Mesodermal cell (in vitro differentiated cells): ENCODE data around the gene ARHGAP18.

ENCODE experiments used
- H3K27ac ChIP-seq: 2 replicates; pipeline ENCODE4 v1.7.0; 2013; ENCODE audit warnings: mild to moderate bottlenecking, low read depth, low read length, moderate library complexity; ENCODE audit not compliant: severe bottlenecking
- H3K36me3 ChIP-seq: 2 replicates; pipeline ENCODE4 v1.7.1; 2013; ENCODE audit warnings: mild to moderate bottlenecking, low read length, moderate library complexity; ENCODE audit not compliant: control insufficient read depth, insufficient read depth
- H3K4me1 ChIP-seq: one replicate; pipeline ENCODE4 v1.7.1; 2013; ENCODE audit warnings: mild to moderate bottlenecking, low read length; ENCODE audit not compliant: insufficient read depth, control insufficient read depth, poor library complexity, severe bottlenecking
- H3K4me3 ChIP-seq: 2 replicates; pipeline ENCODE4 v1.7.0; 2013; ENCODE audit warnings: low read length, control low read depth, mild to moderate bottlenecking; ENCODE audit not compliant: insufficient read depth, poor library complexity, severe bottlenecking; ENCODE audit errors: extremely low read depth
- H3K9me3 ChIP-seq: 2 replicates; pipeline ENCODE4 v1.7.1; 2013; ENCODE audit warnings: mild to moderate bottlenecking, low read length, moderate library complexity; ENCODE audit not compliant: control insufficient read depth
- WGBS, 2 experiments: methylation state at CpG; one replicate each; pipeline ENCODE4 v1.1.5; 2013; ENCODE audit warnings: missing lambda C conversion rate in 2 of 2; ENCODE audit not compliant: insufficient coverage in 2 of 2; 5-methylcytosine and 5-hydroxymethylcytosine counted together

Gene ARHGAP18

DNA sequence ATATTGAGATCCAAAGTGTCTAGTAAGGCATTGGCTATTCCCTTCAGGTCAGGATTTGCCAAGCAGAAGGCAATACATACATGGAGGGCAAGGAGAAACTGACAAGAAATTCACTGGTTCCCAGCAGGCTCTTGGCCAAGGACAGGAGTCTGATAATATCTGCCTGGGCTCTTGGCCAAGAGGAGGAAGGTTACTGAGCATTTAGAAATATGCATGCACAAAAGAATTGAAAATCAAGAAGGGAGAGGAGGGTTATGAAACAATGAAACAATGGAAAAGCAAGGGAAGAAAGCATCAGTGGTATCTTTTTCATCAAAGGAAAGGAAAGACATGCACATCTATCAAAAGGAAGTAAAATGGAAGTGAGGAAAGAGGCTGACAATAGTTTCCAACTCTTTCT, 42.4 kb downstream of the ARHGAP18 start:
- Histone ChIP-seq H3K9me3 (no peaks in the 10 kb centered on the region), H3K27ac (no peak overlapping the region), H3K4me3 (no peak overlapping the region), H3K36me3 (no peaks in the 10 kb centered on the region), H3K4me1 (peaks cover 20% of the 10 kb centered on the region)

DNA sequence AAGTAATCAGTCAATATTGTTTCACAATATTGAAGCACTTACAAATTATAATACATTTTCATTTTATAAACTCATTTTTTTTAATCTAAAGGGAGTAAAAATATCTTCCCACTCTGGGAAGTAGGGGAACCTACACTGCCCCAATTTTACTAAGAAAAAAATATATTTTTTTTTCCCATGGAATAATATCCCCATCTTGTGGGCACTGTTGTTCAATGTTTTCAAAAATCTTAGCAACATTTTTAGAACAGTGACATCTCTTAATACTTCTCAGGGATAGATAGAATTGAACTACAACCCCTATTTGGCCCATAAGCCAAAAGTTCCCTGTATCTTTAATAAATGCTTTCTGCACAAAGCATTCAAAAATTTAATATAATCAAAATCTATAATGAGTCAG, 42.9 kb downstream of the ARHGAP18 start:
- H3K4me3 ChIP-seq = no peak overlapping the region
- no peak overlapping the region for H3K27ac ChIP-seq
- no peaks in the 10 kb centered on the region for H3K9me3 ChIP-seq
- no peaks in the 10 kb centered on the region for H3K36me3 ChIP-seq
- H3K4me1 ChIP-seq = peaks cover 19% of the 10 kb centered on the region

DNA sequence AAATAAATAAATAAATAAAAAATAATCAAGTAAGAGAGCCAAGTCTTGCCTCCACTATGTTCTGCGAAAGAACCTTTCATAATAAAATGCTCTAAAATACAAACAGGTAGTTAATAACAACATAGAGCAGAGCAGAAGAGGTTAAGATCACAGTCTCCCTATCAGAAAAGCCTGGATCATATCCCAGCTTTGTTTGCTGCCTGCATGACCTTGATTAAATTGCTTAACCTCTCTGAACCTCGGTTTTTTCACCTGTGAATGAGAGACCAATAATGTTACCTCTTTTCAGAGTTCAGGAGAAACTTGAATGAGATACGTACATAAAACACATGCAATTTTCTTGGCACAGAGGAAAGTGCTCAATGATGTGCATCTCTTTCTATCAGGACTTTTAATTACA, 44.4 kb downstream of the ARHGAP18 start:
- 87 to 100% methylated on average over 1 to 3 of the region's 3 CpGs for WGBS, 2 experiments
- H3K27ac ChIP-seq = no peak overlapping the region

DNA sequence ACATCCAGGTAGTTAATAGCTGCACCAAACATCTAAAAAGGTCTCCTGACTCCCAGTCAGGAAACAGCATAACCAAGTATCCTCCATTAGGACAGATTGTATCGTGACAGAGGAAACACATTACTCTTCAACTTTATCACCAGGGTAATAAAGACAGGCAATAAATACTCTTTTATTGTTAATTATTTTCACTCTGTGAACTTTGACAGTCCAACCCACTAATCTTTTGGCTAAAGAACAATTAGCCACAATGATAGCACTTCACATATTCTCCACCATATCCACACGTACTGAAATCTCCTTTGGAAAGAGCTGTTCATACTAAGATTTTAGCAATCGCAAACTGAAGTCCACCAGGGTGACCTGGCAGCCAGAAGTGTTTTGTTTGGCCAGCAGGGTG, 46.4 kb downstream of the ARHGAP18 start:
- 83 to 100% methylated on average over 1 of the region's 3 CpGs for WGBS, 2 experiments
- Histone ChIP-seq H3K4me1 (peaks cover 15% of the 10 kb centered on the region), H3K27ac (no peak overlapping the region), H3K4me3 (no peak overlapping the region), H3K9me3 (no peaks in the 10 kb centered on the region), H3K36me3 (no peaks in the 10 kb centered on the region)

More for the DNA sequence above, 44.4 kb downstream of the ARHGAP18 start:
- Histone ChIP-seq H3K4me1 (peaks cover 15% of the 10 kb centered on the region), H3K9me3 (no peaks in the 10 kb centered on the region), H3K36me3 (no peaks in the 10 kb centered on the region), H3K4me3 (no peak overlapping the region)

DNA sequence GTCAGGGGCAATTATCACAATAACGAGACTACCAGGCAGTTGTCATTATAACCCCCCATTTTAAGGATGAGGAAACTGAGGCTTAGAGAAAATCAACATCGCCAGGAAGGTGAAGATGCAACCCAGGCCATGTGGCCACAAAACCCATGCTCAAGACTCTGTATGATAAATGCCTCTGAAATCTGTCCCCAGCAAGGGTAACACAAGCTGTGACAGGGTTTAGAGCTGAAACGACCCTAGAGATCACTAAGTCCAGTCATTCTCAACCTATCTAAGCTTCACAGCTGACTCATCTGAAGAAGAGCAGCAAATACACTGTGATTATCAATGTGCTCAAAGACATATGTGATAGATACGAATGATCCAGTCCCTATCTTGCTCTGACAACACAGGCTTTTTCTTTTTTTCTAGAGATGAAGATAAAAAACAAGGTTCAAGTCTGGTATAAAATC, 47.0 kb downstream of the ARHGAP18 start:
- Histone ChIP-seq H3K36me3 (no peaks in the 10 kb centered on the region), H3K27ac (no peak overlapping the region), H3K9me3 (no peaks in the 10 kb centered on the region), H3K4me3 (no peak overlapping the region), H3K4me1 (peaks cover 15% of the 10 kb centered on the region)
- WGBS, 2 experiments = 79 to 100% methylated on average over 2 to 3 of the region's 4 CpGs

DNA sequence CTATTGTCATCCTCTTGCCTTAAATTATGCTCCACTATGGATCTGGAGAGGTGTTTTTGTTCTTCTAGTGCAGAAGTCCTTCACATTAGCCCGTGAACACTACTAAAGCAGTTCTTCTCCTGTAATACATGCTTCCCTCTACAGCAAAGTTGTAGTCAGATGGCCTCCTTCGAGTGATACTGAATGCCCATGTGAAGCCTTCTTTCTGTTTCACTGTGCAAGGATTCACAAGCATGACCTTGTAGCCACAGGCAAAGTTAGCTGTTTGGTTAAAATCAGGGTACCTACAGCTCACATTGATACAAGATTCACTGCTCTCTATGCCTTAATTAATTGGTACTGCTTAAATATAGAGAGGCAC, 47.6 kb downstream of the ARHGAP18 start:
- WGBS, 2 experiments = 86 to 100% methylated on average over 2 of the region's 2 CpGs
- no peaks in the 10 kb centered on the region for H3K36me3 ChIP-seq

DNA sequence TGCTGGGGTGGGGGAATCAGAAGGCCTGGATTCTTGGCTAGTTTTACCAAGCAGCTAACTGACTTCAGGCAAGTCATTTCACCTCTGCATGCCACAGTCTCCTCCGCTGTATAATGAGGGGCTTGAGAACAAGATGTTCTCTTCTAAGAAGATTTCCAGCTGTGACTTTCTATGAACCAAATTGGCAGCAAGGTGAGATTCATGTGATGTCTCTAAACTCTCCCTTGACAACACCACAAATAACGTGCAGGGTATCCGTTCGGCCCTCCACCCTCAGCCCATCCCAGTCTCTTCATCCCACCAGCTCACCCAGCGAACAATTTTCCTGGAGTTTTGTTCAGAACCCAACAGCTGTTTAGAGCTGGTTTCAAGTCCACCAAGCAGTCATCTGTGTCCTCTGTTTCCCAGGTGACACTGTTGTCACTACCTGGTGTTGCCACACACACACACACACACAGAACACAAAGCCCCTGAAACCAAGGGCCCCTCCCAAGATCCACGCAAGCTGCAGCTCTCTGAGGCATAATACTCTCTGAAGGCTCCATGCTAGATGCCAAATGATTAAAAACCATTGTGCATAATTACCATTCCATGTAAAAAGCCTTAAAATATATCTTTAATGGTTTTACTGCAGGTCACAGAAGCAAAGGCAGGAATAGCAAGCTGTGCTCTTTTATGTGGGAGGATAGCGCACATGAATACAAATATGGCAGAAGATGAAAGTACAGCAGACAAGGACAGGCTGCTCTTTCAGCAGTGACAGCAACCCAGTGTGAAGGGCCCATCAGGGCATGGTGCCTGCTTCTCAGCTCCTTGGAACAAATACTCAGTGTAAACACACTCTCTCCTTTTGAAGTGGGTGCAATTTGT, 48.2 kb downstream of the ARHGAP18 start:
- WGBS, 2 experiments = 87 to 88% methylated on average over 5 to 6 of the region's 7 CpGs
- Histone ChIP-seq H3K9me3 (no peaks in the 10 kb centered on the region), H3K27ac (no peak overlapping the region), H3K36me3 (no peaks in the 10 kb centered on the region), H3K4me1 (peaks cover 15% of the 10 kb centered on the region), H3K4me3 (no peak overlapping the region)

More for the DNA sequence above, 47.6 kb downstream of the ARHGAP18 start:
- Histone ChIP-seq H3K4me1 (peaks cover 15% of the 10 kb centered on the region), H3K4me3 (no peak overlapping the region), H3K27ac (no peak overlapping the region), H3K9me3 (no peaks in the 10 kb centered on the region)

DNA sequence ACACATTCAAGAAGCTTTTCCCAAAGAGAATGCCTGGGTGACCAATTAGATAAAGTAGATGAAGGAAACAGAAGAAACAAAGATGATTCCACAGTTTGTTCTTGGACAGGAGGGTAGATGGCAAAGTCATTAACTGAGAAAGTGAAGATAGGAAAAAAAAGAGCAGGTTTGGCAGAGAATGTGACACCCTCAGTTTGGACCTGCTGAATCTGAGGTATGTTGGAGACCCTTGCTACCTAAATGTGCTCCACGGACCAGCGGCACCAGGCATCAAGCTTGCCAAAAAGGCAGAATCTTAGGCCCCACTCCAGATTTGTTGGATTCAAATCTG, 49.7 kb downstream of the ARHGAP18 start:
- peaks cover 15% of the 10 kb centered on the region for H3K4me1 ChIP-seq
- no peaks in the 10 kb centered on the region for H3K36me3 ChIP-seq
- 75 to 100% methylated on average over 2 of the region's 2 CpGs for WGBS, 2 experiments
- H3K4me3 ChIP-seq = no peak overlapping the region
- no peaks in the 10 kb centered on the region for H3K9me3 ChIP-seq
- no peak overlapping the region for H3K27ac ChIP-seq

DNA sequence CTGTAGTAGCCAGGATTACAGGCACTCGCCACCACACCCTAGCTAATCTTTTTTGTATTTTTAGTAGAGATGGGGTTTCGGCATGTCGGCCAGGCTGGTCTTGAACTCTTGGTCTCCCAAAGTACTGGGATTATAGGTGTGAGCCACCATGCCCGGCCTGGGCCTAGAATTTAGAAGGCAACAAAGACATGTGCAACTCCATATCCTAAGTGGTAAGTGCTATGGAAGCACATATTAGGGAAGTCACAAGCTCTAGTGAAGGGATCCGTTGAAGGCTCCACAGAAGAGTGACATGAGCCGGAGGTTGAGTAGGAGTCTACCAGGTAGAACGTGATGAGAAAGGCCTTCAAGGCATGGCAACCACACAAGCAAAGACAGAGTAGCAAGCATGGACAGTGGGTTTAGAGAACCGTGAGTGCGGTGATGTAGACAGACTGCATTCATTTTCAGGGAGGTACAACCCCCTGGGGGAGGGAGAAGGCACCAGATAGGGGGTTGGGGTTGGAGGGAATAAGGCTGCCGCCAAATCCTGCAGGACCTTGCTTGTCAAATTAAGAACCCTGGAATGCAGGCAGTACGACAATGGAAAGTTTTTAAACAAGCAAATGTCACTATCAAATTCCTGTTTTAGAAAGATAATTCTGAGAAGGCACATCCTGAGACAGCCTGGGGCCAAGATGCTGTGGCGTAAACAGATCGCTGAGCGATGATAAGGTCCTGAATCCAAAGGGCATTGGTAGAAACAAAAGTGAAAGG, 50.2 kb downstream of the ARHGAP18 start:
- Histone ChIP-seq H3K9me3 (no peaks in the 10 kb centered on the region), H3K4me3 (no peak overlapping the region), H3K36me3 (no peaks in the 10 kb centered on the region), H3K4me1 (peaks cover 15% of the 10 kb centered on the region), H3K27ac (no peak overlapping the region)
- 89 to 91% methylated on average over 10 to 11 of the region's 14 CpGs for WGBS, 2 experiments

DNA sequence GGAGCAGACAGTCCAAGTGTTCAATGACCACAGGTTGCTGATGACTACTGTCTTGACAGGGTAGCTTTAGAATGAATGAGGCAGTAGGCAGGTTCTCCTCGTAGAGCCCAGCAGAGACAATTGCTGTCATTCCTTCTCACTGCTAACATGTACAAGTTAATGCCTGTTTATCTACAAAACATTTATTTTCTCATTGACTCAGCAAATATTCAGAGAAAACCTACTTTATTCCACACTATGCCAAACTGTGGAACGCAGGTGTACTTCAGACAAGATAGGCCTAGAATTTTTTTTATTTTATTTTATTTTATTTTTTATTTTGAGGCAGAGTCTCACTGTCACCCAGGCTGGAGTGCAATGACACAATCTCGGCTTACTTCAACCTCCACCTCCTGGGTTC, 50.8 kb downstream of the ARHGAP18 start:
- Histone ChIP-seq H3K27ac (no peak overlapping the region), H3K4me3 (no peak overlapping the region), H3K9me3 (no peaks in the 10 kb centered on the region), H3K36me3 (no peaks in the 10 kb centered on the region), H3K4me1 (peaks cover 15% of the 10 kb centered on the region)
- WGBS, 2 experiments = 86% methylated on average over 1 of the region's 3 CpGs; no CpG with 5 or more reads in 1 of the 2 experiments

DNA sequence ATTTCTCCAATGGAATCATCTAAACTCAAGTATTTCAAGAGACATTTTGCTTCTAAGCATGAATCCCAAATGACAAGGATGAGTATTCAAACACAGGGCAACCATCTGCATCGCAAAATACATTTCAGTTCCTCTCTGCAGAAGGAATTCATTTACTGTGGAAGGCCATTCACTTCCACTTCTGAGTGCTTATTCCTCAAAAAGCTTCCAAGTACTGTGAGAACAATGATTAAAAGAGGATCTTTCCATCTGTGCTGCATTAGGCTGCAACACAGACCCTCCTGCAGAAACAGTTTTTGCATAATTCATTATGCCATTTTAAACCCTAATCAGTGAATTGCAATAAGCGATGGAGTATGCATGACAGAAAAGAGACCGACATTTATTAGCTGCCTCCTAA, 52.5 kb downstream of the ARHGAP18 start:
- Histone ChIP-seq H3K27ac (no peak overlapping the region), H3K9me3 (no peaks in the 10 kb centered on the region), H3K4me3 (no peak overlapping the region), H3K36me3 (no peaks in the 10 kb centered on the region), H3K4me1 (peaks cover 4% of the 10 kb centered on the region)
- WGBS, 2 experiments = 83 to 96% methylated on average over 2 of the region's 3 CpGs
